HepG2 (cell line): ENCODE data around the gene SIK3. TPM values are rescaled to one million over a fixed set of nuclear protein-coding genes. Genes with fewer than 3 reads are reported as not detected.

Experiments
- ATAC-seq: fragments of 200-7000 bp; cut with Tn5 transposase; 3 replicates; pipeline ENCODE4 v1.9.1; 2020; ENCODE audit warnings: mild to moderate bottlenecking, moderate library complexity
- BruUV-seq: library from RNA; stranded (reverse); fragments of 400-500 nt; replicated peaks from 2 replicates; lab custom pipeline; 2021; lab: Mats Ljungman, UMichigan
- CTCF ChIA-PET: fragments of 300-600 bp; formaldehyde crosslinking; extraction: SDS; loops from one replicate; lab custom pipeline; 2021; ENCODE audit warnings: low total read pairs, inconsistent platforms, low intra/inter-chr PET ratio; lab: Yijun Ruan, JAX
- POLR2A ChIA-PET: fragments of 350-600 bp; sonication (Branson Sonifier 250); formaldehyde crosslinking; loops from one replicate; lab custom pipeline; 2020; ENCODE audit warnings: antibody characterized with exemption, inconsistent platforms; lab: Yijun Ruan, JAX
- DNase-seq: peaks from one replicate; pipeline ENCODE4 v3.0.0-alpha.2; 2015; ENCODE audit warnings: low spot score
- FAIRE-seq: peaks from 3 replicates; lab custom pipeline; 2011; peaks lifted over from hg19 to GRCh38; lab: Jason Lieb, UNC
- H2AFZ ChIP-seq: one replicate; pipeline ENCODE4 v1.6.1; 2011; ENCODE audit warnings: low read length, inconsistent platforms
- H3K27ac ChIP-seq: fragments of 300-600 bp; 3 replicates; pipeline ENCODE4 v1.8.0; 2011; ENCODE audit warnings: mixed run types, mild to moderate bottlenecking, mixed read lengths, low read length, inconsistent platforms; ENCODE audit not compliant: insufficient read depth; ENCODE audit errors: extremely low read length
- H3K27me3 ChIP-seq, 2 experiments: fragments of 200-600 bp in 1 of 2; 2 replicates in 1 of 2; 3 replicates in 1 of 2; pipeline versions ENCODE4 v1.6.0 to v1.8.0; 2011; ENCODE audit warnings: low read length in 2 of 2, mild to moderate bottlenecking in 2 of 2, moderate library complexity in 2 of 2, inconsistent platforms in 1 of 2; ENCODE audit not compliant: insufficient read depth in 2 of 2, control insufficient read depth in 1 of 2
- H3K36me3 ChIP-seq, 2 experiments: fragments of 200-600 bp in 1 of 2; replicated peaks in 1 of 2; 2 replicates in 1 of 2; 3 replicates in 1 of 2; pipeline versions ENCODE4 v1.5.1 to v1.8.0; 2011; ENCODE audit warnings: low read length in 2 of 2, inconsistent platforms in 1 of 2; ENCODE audit not compliant: insufficient read depth in 2 of 2, control insufficient read depth in 1 of 2
- H3K4me1 ChIP-seq: 2 replicates; pipeline ENCODE4 v1.5.1; 2012; ENCODE audit warnings: low read length, inconsistent platforms; ENCODE audit not compliant: insufficient read depth
- H3K4me2 ChIP-seq: 2 replicates; pipeline ENCODE4 v1.6.0; 2011; ENCODE audit warnings: low read depth, low read length, inconsistent platforms
- H3K4me3 ChIP-seq, 3 experiments: fragments of 200-600 bp in 1 of 3; sonication (generic), shearing (Covaris generic) in 1 of 3; replicated peaks in 1 of 3; 2 replicates each; pipeline ENCODE4 v1.5.1; 2011 to 2016; ENCODE audit warnings: low read length in 3 of 3, inconsistent platforms in 2 of 3, low read depth in 2 of 3, mild to moderate bottlenecking in 2 of 3, control low read depth in 1 of 3, mixed read lengths in 1 of 3; ENCODE audit not compliant: insufficient read depth in 1 of 3
- H3K79me2 ChIP-seq: one replicate; pipeline ENCODE4 v1.6.1; 2011; ENCODE audit warnings: low read length, inconsistent platforms; ENCODE audit not compliant: insufficient read depth
- H3K9ac ChIP-seq: 2 replicates; pipeline ENCODE4 v1.6.0; 2011; ENCODE audit warnings: mild to moderate bottlenecking, low read depth, low read length, inconsistent platforms; ENCODE audit not compliant: insufficient read depth
- H3K9me3 ChIP-seq: 2 replicates; pipeline ENCODE4 v1.5.1; 2012; ENCODE audit warnings: mild to moderate bottlenecking, low read length
- H4K20me1 ChIP-seq: 2 replicates; pipeline ENCODE4 v1.6.0; 2011; ENCODE audit warnings: inconsistent platforms, mild to moderate bottlenecking, low read length, moderate library complexity; ENCODE audit not compliant: insufficient read depth
- HBP1 ChIP-seq: IDR thresholded peaks from 2 replicates; pipeline ENCODE4 v1.6.1; 2016; ENCODE audit warnings: low read depth, control low read depth
- HNRNPK ChIP-seq: fragments of 200-400 bp; formaldehyde crosslinking; IDR thresholded peaks from 2 replicates; pipeline ENCODE4 v1.6.1; 2018; ENCODE audit warnings: low read length, low read depth, moderate library complexity, mild to moderate bottlenecking; ENCODE audit not compliant: poor library complexity, severe bottlenecking
- PCBP1 ChIP-seq: fragments of 200-400 bp; formaldehyde crosslinking; IDR thresholded peaks from 2 replicates; pipeline ENCODE4 v1.6.1; 2017; ENCODE audit warnings: mild to moderate bottlenecking, low read depth, low read length, borderline replicate concordance
- ZNF646 ChIP-seq: sonication (generic); formaldehyde crosslinking; IDR thresholded peaks from 2 replicates; pipeline ENCODE4 v1.9.0; 2021; ENCODE audit warnings: mild to moderate bottlenecking, missing genetic modification reagents
- WGBS: methylation state at CpG from one replicate; pipeline ENCODE4 v1.1.6; 2017; ENCODE audit warnings: low lambda C conversion rate; 5-methylcytosine and 5-hydroxymethylcytosine counted together
- in situ Hi-C: cut with HindIII; loops from 2 replicates; pipeline ENCODE4 v1.10.0; 2017; ENCODE audit warnings: low pct_unique_long_range_greater_than_20kb; ENCODE audit not compliant: extremely low pct_ligation_motif_present
- intact Hi-C: fragments of 100-400 bp; cut with micrococcal nuclease; formaldehyde crosslinking; loops from one replicate; pipeline ENCODE4 v1.10.0; 2022; ENCODE audit not compliant: unreplicated experiment
- polyA plus RNA-seq, 8 experiments: library from polyadenylated mRNA; depleted of rRNA in 3 of 8; stranded (reverse) in 7 of 8; unstranded in 1 of 8; fragments of >200 nt; fragmentation: Illumina TruSeq in 4 of 8; extraction: Trizol in 4 of 8; gene quantifications; 2 replicates each; pipeline versions ENCODE4 v1.2.1 to v1.2.3, GENCODE V29; 2011 to 2016; ENCODE audit warnings: low read depth in 4 of 8, missing spikeins in 1 of 8, mixed read lengths in 1 of 8; ENCODE audit not compliant: insufficient read depth in 1 of 8
- total RNA-seq, 5 experiments: library from RNA; depleted of rRNA; stranded (reverse); fragments of >200 nt; fragmentation: Illumina TruSeq; extraction: Trizol; gene quantifications; 2 replicates each; pipeline ENCODE4 v1.2.3, GENCODE V29; 2016; ENCODE audit warnings: low read depth in 1 of 5

The SIK3 gene
- total and polyA plus RNA-seq, 2 of the 13 experiments (the other 11 are each of a cell fraction or from before 2014, with no cell fraction given) = 5.7 to 9.8 TPM

GRCh38 chr11:116938471-116939070 lies 159.7 kb downstream of the SIK3 start:
- H3K79me2 ChIP-seq = no peaks in the 10 kb centered on the region
- no peak overlapping the region for H2AFZ ChIP-seq
- ATAC-seq = no peak
- CTCF ChIA-PET = no interaction called here
- H3K27me3 ChIP-seq = no peaks in the 10 kb centered on the region
- no peaks in the 10 kb centered on the region for H3K9me3 ChIP-seq
- no peak for FAIRE-seq
- no peak overlapping the region for H3K9ac ChIP-seq
- no peak for DNase-seq
- TF ChIP-seq ZNF646 (CRISPR knock-in tag) (no peak), HBP1 (CRISPR knock-in tag) (no peak), PCBP1 (0 out of 2 replicates have a peak, but pooled peaks have one; percentile 40), HNRNPK (peak; percentile 83)
- intact Hi-C loops (no loop called here), in situ Hi-C loops (no loop called here)
- no peaks in the 10 kb centered on the region for H4K20me1 ChIP-seq
- POLR2A ChIA-PET = interaction anchor here (1.0 kb wide), 1 partner anchor 9 kb away, joined by 3 read pairs; no protein-coding TSS in a partner anchor
- WGBS = 96% methylated on average over 2 of the region's 2 CpGs
- H3K36me3 ChIP-seq = peaks cover 0 to 3% of the 10 kb centered on the region in 2 experiments; a peak in 1 of 5 replicates
- peaks cover 14% of the 10 kb centered on the region for H3K4me1 ChIP-seq
- BruUV-seq = no TSS peak
- H3K4me3 ChIP-seq = no peak overlapping the region
- no peak overlapping the region for H3K27ac ChIP-seq
- H3K4me2 ChIP-seq = no peak overlapping the region
